Panc1 (cell line): Measurements from ENCODE around the gene LHFPL3. TPM values are rescaled to one million over a fixed set of nuclear protein-coding genes. Genes with fewer than 3 reads are reported as not detected.
A peak's percentile ranks its signal among the peaks of the same experiment; 100 is the strongest.

Experiments
- ATAC-seq: fragments of 200-7000 bp; cut with Tn5 transposase; 2 replicates; pipeline ENCODE4 v1.9.1; 2020; ENCODE audit warnings: mild to moderate bottlenecking, moderate library complexity
- BruUV-seq: library from RNA; stranded (reverse); fragments of 400-500 nt; replicated peaks from 2 replicates; lab custom pipeline; 2021; lab: Mats Ljungman, UMichigan
- CTCF ChIA-PET: fragments of 300-600 bp; sonication (Branson Sonifier 250); formaldehyde crosslinking; loops from one replicate; lab custom pipeline; 2022; ENCODE audit warnings: antibody characterized with exemption; lab: Charles Lee
- POLR2A ChIA-PET: fragments of 300-600 bp; sonication (Branson Sonifier 250); formaldehyde crosslinking; loops from one replicate; lab custom pipeline; 2022; ENCODE audit warnings: antibody characterized with exemption; lab: Charles Lee
- DNase-seq: peaks from one replicate; pipeline ENCODE4 v3.0.0-alpha.2; 2010; ENCODE audit warnings: low read depth, low spot score
- H3K27ac ChIP-seq: 2 replicates; pipeline ENCODE4 v1.5.1; 2011; ENCODE audit warnings: mild to moderate bottlenecking, low read length, inconsistent platforms
- H3K27me3 ChIP-seq: fragments of 200-500 bp; sonication (Bioruptor generic); 2 replicates; pipeline ENCODE4 v1.6.0; 2014; ENCODE audit warnings: low read length, inconsistent platforms; ENCODE audit not compliant: control insufficient read depth, insufficient read depth
- H3K36me3 ChIP-seq: fragments of 200-500 bp; sonication (Bioruptor generic); 2 replicates; pipeline ENCODE4 v1.5.1; 2014; ENCODE audit warnings: inconsistent platforms, mild to moderate bottlenecking, low read length, moderate library complexity; ENCODE audit not compliant: control insufficient read depth, insufficient read depth
- H3K4me1 ChIP-seq: 2 replicates; pipeline ENCODE4 v1.5.1; 2011; ENCODE audit warnings: inconsistent platforms, mild to moderate bottlenecking, low read length, moderate library complexity; ENCODE audit not compliant: control insufficient read depth, insufficient read depth
- H3K4me3 ChIP-seq, 2 experiments: 2 replicates each; pipeline ENCODE4 v1.5.1; 2011 to 2012; ENCODE audit warnings: low read depth in 2 of 2, low read length in 2 of 2, mild to moderate bottlenecking in 2 of 2, inconsistent platforms in 1 of 2, moderate library complexity in 1 of 2
- H3K9me3 ChIP-seq: fragments of 200-500 bp; sonication (Bioruptor generic); 2 replicates; pipeline ENCODE4 v1.5.1; 2014; ENCODE audit warnings: low read depth, mild to moderate bottlenecking, inconsistent platforms, low read length, moderate library complexity; ENCODE audit not compliant: control insufficient read depth, insufficient read depth
- POLR2AphosphoS5 ChIP-seq: IDR thresholded peaks from 2 replicates; pipeline ENCODE4 v1.6.1; 2012; ENCODE audit warnings: mild to moderate bottlenecking, low read depth, low read length, moderate library complexity
- SIN3A ChIP-seq: IDR thresholded peaks from 2 replicates; pipeline ENCODE4 v1.6.1; 2012; ENCODE audit warnings: low read depth, mild to moderate bottlenecking, low read length, moderate library complexity, borderline replicate concordance; ENCODE audit not compliant: insufficient read depth
- TCF7L2 ChIP-seq: IDR thresholded peaks from 2 replicates; pipeline ENCODE4 v1.6.1; 2011; ENCODE audit warnings: mild to moderate bottlenecking, low read depth, low read length, inconsistent platforms
- in situ Hi-C: cut with HindIII; loops from 2 replicates; pipeline ENCODE4 v1.10.0; 2016; ENCODE audit warnings: low sequenced_read_pairs, low pct_unique_long_range_greater_than_20kb
- intact Hi-C: fragments of 100-400 bp; cut with micrococcal nuclease; formaldehyde crosslinking; loops from one replicate; pipeline ENCODE4 v1.10.0; 2022; ENCODE audit not compliant: unreplicated experiment
- total RNA-seq: library from RNA; stranded (reverse); gene quantifications from one replicate; pipeline ENCODE4 v1.2.1, GENCODE V29; 2021; ENCODE audit not compliant: unreplicated experiment
- TF ChIP-seq, protein P1 (sequence below): fragments of 450-650 bp; IDR thresholded peaks from 2 replicates; pipeline ENCODE4 v1.5.1; 2017; ENCODE audit warnings: mild to moderate bottlenecking
- TF ChIP-seq, protein P2 (sequence below), 2 experiments: IDR thresholded peaks; 2 replicates each; pipeline ENCODE4 v1.6.1; 2011 to 2012; ENCODE audit warnings: low read depth in 2 of 2, control low read depth in 1 of 2, low read length in 1 of 2, mild to moderate bottlenecking in 1 of 2, moderate library complexity in 1 of 2; ENCODE audit not compliant: insufficient read depth in 1 of 2

The LHFPL3 gene
- total RNA-seq, 1 experiment from 2014 or later: not detected

DNA sequence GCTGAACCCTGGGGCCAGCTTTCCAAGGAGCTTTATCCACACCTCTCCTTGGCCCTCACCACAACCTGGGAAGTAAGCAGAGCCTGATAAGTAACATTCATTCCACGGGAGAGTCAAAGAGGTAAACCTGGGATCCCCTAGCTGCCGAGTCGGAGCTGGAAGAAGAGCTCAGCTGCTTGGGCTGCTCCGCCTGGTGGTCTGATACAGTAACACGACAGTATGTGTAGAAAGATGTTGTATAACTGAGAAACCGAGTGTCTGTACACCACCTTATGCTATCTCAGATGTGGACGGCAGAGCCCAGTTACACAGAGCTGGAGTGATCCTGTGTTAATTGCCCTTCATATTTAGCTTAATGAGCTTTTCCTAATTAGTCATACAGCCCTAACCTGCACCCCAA, 534.3 kb downstream of the LHFPL3 start:
- no TSS peak for BruUV-seq
- in situ Hi-C loops: no loop called here
- H3K27ac ChIP-seq: no peak overlapping the region
- intact Hi-C loops: no loop called here
- ATAC-seq: peak; percentile 69; the same call in 1 of the 2 replicates
- H3K4me3 ChIP-seq: no peak overlapping the region
- POLR2A ChIA-PET: no interaction called here
- H3K36me3 ChIP-seq: no peaks in the 10 kb centered on the region
- DNase-seq: no peak
- CTCF ChIA-PET: interaction anchor here (0.5 to 2.4 kb wide), 3 partner anchors 16 to 631 kb away, joined by 3 to 13 read pairs (median 6); no protein-coding TSS in a partner anchor
- peaks cover 12% of the 10 kb centered on the region for H3K27me3 ChIP-seq
- no peak for TF ChIP-seq TCF7L2
- TF ChIP-seq, protein P1, sequence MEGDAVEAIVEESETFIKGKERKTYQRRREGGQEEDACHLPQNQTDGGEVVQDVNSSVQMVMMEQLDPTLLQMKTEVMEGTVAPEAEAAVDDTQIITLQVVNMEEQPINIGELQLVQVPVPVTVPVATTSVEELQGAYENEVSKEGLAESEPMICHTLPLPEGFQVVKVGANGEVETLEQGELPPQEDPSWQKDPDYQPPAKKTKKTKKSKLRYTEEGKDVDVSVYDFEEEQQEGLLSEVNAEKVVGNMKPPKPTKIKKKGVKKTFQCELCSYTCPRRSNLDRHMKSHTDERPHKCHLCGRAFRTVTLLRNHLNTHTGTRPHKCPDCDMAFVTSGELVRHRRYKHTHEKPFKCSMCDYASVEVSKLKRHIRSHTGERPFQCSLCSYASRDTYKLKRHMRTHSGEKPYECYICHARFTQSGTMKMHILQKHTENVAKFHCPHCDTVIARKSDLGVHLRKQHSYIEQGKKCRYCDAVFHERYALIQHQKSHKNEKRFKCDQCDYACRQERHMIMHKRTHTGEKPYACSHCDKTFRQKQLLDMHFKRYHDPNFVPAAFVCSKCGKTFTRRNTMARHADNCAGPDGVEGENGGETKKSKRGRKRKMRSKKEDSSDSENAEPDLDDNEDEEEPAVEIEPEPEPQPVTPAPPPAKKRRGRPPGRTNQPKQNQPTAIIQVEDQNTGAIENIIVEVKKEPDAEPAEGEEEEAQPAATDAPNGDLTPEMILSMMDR: peak; percentile 57
- TF ChIP-seq, protein P2, sequence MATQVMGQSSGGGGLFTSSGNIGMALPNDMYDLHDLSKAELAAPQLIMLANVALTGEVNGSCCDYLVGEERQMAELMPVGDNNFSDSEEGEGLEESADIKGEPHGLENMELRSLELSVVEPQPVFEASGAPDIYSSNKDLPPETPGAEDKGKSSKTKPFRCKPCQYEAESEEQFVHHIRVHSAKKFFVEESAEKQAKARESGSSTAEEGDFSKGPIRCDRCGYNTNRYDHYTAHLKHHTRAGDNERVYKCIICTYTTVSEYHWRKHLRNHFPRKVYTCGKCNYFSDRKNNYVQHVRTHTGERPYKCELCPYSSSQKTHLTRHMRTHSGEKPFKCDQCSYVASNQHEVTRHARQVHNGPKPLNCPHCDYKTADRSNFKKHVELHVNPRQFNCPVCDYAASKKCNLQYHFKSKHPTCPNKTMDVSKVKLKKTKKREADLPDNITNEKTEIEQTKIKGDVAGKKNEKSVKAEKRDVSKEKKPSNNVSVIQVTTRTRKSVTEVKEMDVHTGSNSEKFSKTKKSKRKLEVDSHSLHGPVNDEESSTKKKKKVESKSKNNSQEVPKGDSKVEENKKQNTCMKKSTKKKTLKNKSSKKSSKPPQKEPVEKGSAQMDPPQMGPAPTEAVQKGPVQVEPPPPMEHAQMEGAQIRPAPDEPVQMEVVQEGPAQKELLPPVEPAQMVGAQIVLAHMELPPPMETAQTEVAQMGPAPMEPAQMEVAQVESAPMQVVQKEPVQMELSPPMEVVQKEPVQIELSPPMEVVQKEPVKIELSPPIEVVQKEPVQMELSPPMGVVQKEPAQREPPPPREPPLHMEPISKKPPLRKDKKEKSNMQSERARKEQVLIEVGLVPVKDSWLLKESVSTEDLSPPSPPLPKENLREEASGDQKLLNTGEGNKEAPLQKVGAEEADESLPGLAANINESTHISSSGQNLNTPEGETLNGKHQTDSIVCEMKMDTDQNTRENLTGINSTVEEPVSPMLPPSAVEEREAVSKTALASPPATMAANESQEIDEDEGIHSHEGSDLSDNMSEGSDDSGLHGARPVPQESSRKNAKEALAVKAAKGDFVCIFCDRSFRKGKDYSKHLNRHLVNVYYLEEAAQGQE (IDR thresholded peaks at IDR 0.05; ENCODE audit: insufficient read depth in 1 of 2, low read depth in 2 of 2, low read length in 1 of 2): no peak
- H3K4me1 ChIP-seq: no peaks in the 10 kb centered on the region
- no peaks in the 10 kb centered on the region for H3K9me3 ChIP-seq

DNA sequence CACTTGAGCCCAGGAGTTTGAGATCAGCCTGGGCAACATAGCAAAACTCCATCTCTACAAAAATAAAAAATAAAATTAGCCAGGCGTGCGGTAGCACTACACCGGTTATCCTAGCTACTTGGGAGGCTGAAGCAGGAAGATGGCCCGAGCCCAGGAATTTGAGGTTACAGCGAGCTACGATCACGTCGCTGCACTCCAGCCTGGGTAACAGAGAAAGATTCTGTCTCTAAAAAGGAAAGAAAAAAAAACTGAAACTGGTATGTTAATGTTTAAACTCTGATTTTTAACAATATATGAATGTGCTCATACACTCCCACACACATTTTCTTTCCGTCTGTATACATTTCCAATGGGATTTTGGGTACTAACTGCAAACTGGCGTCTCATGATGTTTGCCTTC, 545.0 kb downstream of the LHFPL3 start:
- Histone ChIP-seq H3K27ac (no peak overlapping the region), H3K4me1 (no peaks in the 10 kb centered on the region), H3K4me3 (no peak overlapping the region), H3K9me3 (no peaks in the 10 kb centered on the region), H3K27me3 (no peaks in the 10 kb centered on the region), H3K36me3 (no peaks in the 10 kb centered on the region)
- POLR2A ChIA-PET: no interaction called here
- ATAC-seq: no peak
- DNase-seq: no peak
- TF ChIP-seq, protein P1: no peak
- TF ChIP-seq, protein P2 (IDR thresholded peaks at IDR 0.05; ENCODE audit: insufficient read depth in 1 of 2, low read depth in 2 of 2, low read length in 1 of 2): no peak
- TF ChIP-seq SIN3A (no peak), POLR2AphosphoS5 (no peak), TCF7L2 (no peak)
- CTCF ChIA-PET: interaction anchor here (1.0 kb wide), 1 partner anchor 10 kb away, joined by 3 read pairs; no protein-coding TSS in a partner anchor
- in situ Hi-C loops: no loop called here
- BruUV-seq: no TSS peak
- intact Hi-C loops: no loop called here
